MM.1S (cell line): ENCODE data around the gene SLC25A26.

ENCODE experiments used
- CTCF ChIP-seq: fragments of 300-600 bp; sonication (generic); IDR thresholded peaks from 2 replicates; pipeline ENCODE4 v1.5.1; 2016; ENCODE audit warnings: antibody characterized with exemption, low read length, mixed read lengths
- EZH2 ChIP-seq: fragments of 300-600 bp; sonication (generic); optimal IDR thresholded peaks from 2 replicates; pipeline ENCODE3; 2017; ENCODE audit warnings: low read depth, mild to moderate bottlenecking, antibody characterized with exemption, low read length, mixed read lengths

- TF ChIP-seq EZH2 (no peak), CTCF (no peak)
Measured at GRCh38 chr3:66394019-66394752, 173.4 kb downstream of the SLC25A26 start.
